Heart left ventricle (tissue), 16 donors: ENCODE results near the gene MYO1C. TPM values are rescaled to one million over a fixed set of nuclear protein-coding genes. Genes with fewer than 3 reads are reported as not detected.
"Not testable (repeated sequence)": the region's sequence is repeated elsewhere in the genome, so short reads cannot be mapped to it uniquely, and the experiment has no call there.

ENCODE experiments used
- ATAC-seq, 4 donors: fragments of 200-7000 bp; cut with Tn5 transposase; one replicate each; pipeline ENCODE4 v1.9.1; 2020 to 2022; ENCODE audit warnings: moderate library complexity in 4 of 4, mild to moderate bottlenecking in 3 of 4, moderate number of reproducible peaks in 1 of 4
- DNase-seq, 5 donors: peaks; one replicate each; pipeline ENCODE4 v3.0.0-alpha.2; 2020
- H3K27ac ChIP-seq, 12 donors: fragments of 200-600 bp; sonication (generic) in 4 of 12; one replicate each; pipeline versions ENCODE4 v1.5.0 to v1.8.0; 2016 to 2022; ENCODE audit warnings: mild to moderate bottlenecking in 2 of 12
- H3K27me3 ChIP-seq, 9 donors: fragments of 200-600 bp; sonication (generic) in 2 of 9; one replicate each; pipeline versions ENCODE4 v1.5.1 to v1.8.0; 2016 to 2022; ENCODE audit warnings: mild to moderate bottlenecking in 3 of 9
- H3K36me3 ChIP-seq, 9 donors: fragments of 200-600 bp; sonication (generic) in 2 of 9; one replicate each; pipeline versions ENCODE4 v1.5.0 to v1.8.0; 2018 to 2022; ENCODE audit warnings: mild to moderate bottlenecking in 2 of 9
- H3K4me1 ChIP-seq, 12 donors: fragments of 200-600 bp; sonication (generic) in 4 of 12; one replicate each; pipeline versions ENCODE4 v1.5.0 to v1.8.0; 2016 to 2022; ENCODE audit warnings: mild to moderate bottlenecking in 3 of 12
- H3K4me3 ChIP-seq, 12 donors: fragments of 200-600 bp; sonication (generic) in 4 of 12; one replicate each; pipeline versions ENCODE4 v1.5.0 to v1.8.0; 2017 to 2022; ENCODE audit warnings: mild to moderate bottlenecking in 9 of 12, moderate library complexity in 4 of 12
- H3K9me3 ChIP-seq, 12 donors: fragments of 200-600 bp; sonication (generic) in 4 of 12; one replicate each; pipeline versions ENCODE4 v1.5.0 to v1.8.0; 2016 to 2022; ENCODE audit warnings: mild to moderate bottlenecking in 1 of 12
- POLR2A ChIP-seq, 2 donors: fragments of 450-650 bp; IDR thresholded peaks; one replicate each; pipeline ENCODE4 v1.6.1; 2017; ENCODE audit warnings: antibody characterized with exemption in 2 of 2, mild to moderate bottlenecking in 2 of 2, moderate library complexity in 2 of 2
- WGBS, 4 donors: extraction: QIAGEN DNeasy Blood & Tissue Kit in 2 of 4; methylation state at CpG; one replicate each; pipeline versions ENCODE4 v1.1.5 to v1.1.7; 2013 to 2018; 5-methylcytosine and 5-hydroxymethylcytosine counted together
- intact Hi-C, 10 donors: fragments of 100-400 bp; cut with DNase I; formaldehyde crosslinking; loops; one replicate each; pipeline versions ENCODE4 v1.11.1 to v1.14.2; 2022
- polyA plus RNA-seq, 2 donors: library from polyadenylated mRNA; stranded (reverse); fragments of 200-250 nt; gene quantifications; one replicate each; pipeline ENCODE4 v1.2.3, GENCODE V29; 2013
- total RNA-seq, 9 donors: library from RNA; depleted of rRNA in 2 of 9; stranded (reverse); fragments of >200 nt in 2 of 9; fragmentation: NEBNext Ultra II Directional in 3 of 9; extraction: Animal tissue kit (Norgen Biotek cat#: 25700) in 3 of 9; gene quantifications; one replicate each; pipeline versions ENCODE4 v1.1.0 to v1.2.4, GENCODE V29; 2016 to 2023
- TF ChIP-seq, protein P1 (sequence below), 12 donors: fragments of 200-600 bp; sonication (generic) in 4 of 12; IDR thresholded peaks; one replicate each; pipeline versions ENCODE4 v1.5.0 to v1.8.0; 2018 to 2022; ENCODE audit warnings: antibody characterized with exemption in 12 of 12, mild to moderate bottlenecking in 5 of 12
- donor health status: ischemic (EF 13 %, LVEDD 7.1; RV severe dilation, severe dysfunction).
- donor health status: healthy with polysubstance abuse.
- donor health status: DM: no; HTN: yes; CAD: no.
- donor health status: DM: no; HTN: no; CAD: no.
- donor health status: ischemic (EF 25% LVEDD 6.9; RV normal size, moderate dysfunction).
- donor health status: ischemic (EF 25% LVEDD 5.7; RV mildly dilated, moderate dysfunction).
- donor health status: healthy.
- donor health status: DM: yes; HTN: yes; CAD: no.
- donor health status: ischemic (EF 35%, LVEDD 5.7; RV mildly dilated, moderate dysfunction).
- donor health status: nonischemic (EF 11% LVEDD 7.7; RV severe dilation, severe dysfunction).
- donor health status: DM: yes; HTN: yes; CAD: no.
- donor health status: PGD.
- donor health status: ischemic (EF 29% LVEDD 5.4; RV normal size, mild dysfunction).
- donor health status: nonischemic (EF 23%, LVEDD 6.1; RV moderate dilation, normal function).

MYO1C gene
- total and polyA plus RNA-seq, 11 donors: 89.6 to 259 (median 174) TPM

DNA sequence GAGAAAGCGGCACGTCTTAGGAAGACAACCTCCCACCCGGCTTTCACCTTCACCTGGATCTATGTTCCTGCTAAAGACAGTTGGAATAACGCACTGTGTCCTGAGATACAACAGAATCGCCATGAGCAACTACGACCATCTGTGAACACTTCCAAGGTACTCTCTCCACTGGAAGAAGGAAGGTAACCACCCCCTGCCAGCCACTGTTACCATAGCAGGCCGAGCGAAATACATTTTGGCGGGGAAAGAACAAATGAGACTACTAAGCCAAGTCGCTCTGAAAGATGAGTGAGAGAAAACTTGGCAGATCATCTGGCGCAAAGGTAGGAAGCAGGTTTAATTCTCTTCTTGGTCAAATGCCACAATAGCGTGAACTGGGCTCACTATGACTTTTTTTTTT lies 46.3 kb downstream of the MYO1C start:
- ATAC-seq: no peak
- intact Hi-C loops: loop anchor here in 3 of 10 donors (5.0 kb wide), 2 partner anchors 44 to 74 kb away; partner anchors contain the start of gene YWHAE (in 2 of the 3)
- 89 to 94% (median 92%) methylated on average over 12 of the region's 12 CpGs for WGBS, 4 donors
- H3K27ac ChIP-seq: peak overlapping the region in 7 of 12 donors; percentile 27 to 82 (median 72)
- H3K9me3 ChIP-seq: no peaks in the 10 kb centered on the region
- no peak for DNase-seq
- H3K36me3 ChIP-seq: peaks cover 0 to 31% (median 0%) of the 10 kb centered on the region in 9 donors
- TF ChIP-seq, protein P1, sequence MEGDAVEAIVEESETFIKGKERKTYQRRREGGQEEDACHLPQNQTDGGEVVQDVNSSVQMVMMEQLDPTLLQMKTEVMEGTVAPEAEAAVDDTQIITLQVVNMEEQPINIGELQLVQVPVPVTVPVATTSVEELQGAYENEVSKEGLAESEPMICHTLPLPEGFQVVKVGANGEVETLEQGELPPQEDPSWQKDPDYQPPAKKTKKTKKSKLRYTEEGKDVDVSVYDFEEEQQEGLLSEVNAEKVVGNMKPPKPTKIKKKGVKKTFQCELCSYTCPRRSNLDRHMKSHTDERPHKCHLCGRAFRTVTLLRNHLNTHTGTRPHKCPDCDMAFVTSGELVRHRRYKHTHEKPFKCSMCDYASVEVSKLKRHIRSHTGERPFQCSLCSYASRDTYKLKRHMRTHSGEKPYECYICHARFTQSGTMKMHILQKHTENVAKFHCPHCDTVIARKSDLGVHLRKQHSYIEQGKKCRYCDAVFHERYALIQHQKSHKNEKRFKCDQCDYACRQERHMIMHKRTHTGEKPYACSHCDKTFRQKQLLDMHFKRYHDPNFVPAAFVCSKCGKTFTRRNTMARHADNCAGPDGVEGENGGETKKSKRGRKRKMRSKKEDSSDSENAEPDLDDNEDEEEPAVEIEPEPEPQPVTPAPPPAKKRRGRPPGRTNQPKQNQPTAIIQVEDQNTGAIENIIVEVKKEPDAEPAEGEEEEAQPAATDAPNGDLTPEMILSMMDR (IDR thresholded peaks at IDR 0.05): no peak
- TF ChIP-seq POLR2A (IDR thresholded peaks at IDR 0.05): no peak
- no peaks in the 10 kb centered on the region for H3K27me3 ChIP-seq
- peaks cover 0 to 54% (median 37%) of the 10 kb centered on the region in 12 donors for H3K4me1 ChIP-seq
- H3K4me3 ChIP-seq: no peak overlapping the region

DNA sequence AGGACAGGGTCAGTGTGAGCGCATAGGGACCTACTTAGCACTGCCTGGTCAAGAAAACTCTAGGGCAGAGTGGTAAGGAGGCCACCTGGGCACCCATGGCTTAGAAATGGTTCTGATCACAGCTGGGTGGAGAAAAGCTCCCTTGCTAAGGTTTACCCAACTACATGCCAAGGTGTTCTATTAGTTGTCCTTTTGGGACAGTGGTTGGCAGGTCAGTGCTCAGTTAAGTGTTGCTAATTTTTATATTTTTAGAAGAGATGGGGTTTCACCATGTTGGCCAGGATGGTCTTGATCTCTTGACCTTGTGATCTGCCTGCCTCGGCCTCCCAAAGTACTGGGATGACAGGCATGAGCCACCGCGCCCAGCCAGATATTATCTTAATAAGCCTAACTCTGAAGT lies 46.8 kb downstream of the MYO1C start:
- peaks cover 0 to 36% (median 0%) of the 10 kb centered on the region in 9 donors for H3K36me3 ChIP-seq
- not testable (repeated sequence) for H3K4me3 ChIP-seq, H3K9me3 ChIP-seq, DNase-seq, H3K27me3 ChIP-seq
- intact Hi-C loops: loop anchor here in 3 of 10 donors (5.0 kb wide), 2 partner anchors 43 to 73 kb away; partner anchors contain the start of gene YWHAE (in 2 of the 3)
- 66 to 95% (median 90%) methylated on average over 4 of the region's 4 CpGs for WGBS, 4 donors
- peak in 1 of 4 donors; percentile 27 for ATAC-seq
- peak overlapping the region in 1 of 12 donors; percentile 28 for H3K27ac ChIP-seq
- H3K4me1 ChIP-seq: peaks cover 0 to 52% (median 36%) of the 10 kb centered on the region in 12 donors

DNA sequence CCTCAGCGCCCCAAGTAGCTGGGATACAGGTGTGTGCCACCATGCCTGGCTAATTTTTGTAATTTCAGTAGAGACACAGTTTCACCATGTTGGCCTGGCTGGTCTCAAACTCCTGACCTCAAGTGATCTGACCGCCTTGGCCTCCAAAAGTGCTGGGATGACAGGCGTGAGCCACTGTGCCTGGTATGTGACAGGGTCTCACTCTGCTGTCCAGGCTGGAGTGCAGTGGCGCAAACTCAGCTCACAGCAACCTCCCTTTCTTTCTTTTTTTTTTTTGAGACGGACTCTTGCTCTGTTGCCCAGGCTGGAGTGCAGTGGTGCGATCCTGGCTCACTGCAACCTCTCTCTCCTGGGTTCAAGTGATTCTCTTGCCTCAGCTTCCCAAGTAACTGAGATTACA lies 49.8 kb downstream of the MYO1C start:
- ATAC-seq, H3K27ac ChIP-seq, intact Hi-C loops, H3K27me3 ChIP-seq, H3K9me3 ChIP-seq, H3K4me3 ChIP-seq: not testable (repeated sequence)
- Histone ChIP-seq H3K4me1 (peaks cover 1 to 43% (median 25%) of the 10 kb centered on the region in 12 donors), H3K36me3 (peaks cover 0 to 31% (median 0%) of the 10 kb centered on the region in 9 donors)
- peak in 1 of 5 donors; percentile 9 for DNase-seq
- 93 to 99% (median 96%) methylated on average over 6 of the region's 6 CpGs for WGBS, 4 donors

DNA sequence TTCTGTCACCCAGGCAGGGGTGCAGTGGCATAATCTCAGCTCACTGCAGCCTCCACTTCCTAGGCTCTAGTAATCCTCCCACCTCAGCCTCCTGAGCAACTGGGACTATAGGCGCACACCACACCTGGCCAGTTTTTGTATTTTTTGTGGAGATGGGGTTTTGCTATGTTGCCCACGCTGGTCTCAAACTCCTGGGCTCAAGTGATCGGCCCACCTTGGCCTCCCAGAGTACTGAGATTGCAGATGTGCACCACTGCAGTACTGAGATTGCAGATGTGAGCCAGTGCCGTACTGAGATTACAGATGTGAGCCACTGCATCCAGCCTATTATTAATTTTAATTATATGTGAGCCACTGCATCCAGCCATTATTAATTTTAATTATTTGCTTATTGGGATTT lies 50.3 kb downstream of the MYO1C start:
- intact Hi-C loops: no loop called here
- H3K36me3 ChIP-seq: peaks cover 0 to 35% (median 1%) of the 10 kb centered on the region in 9 donors
- no peak for DNase-seq
- H3K4me1 ChIP-seq: peaks cover 0 to 37% (median 20%) of the 10 kb centered on the region in 12 donors
- WGBS, 4 donors: 96 to 98% (median 97%) methylated on average over 4 of the region's 4 CpGs
- no peaks in the 10 kb centered on the region for H3K9me3 ChIP-seq
- ATAC-seq: no peak
- H3K27ac ChIP-seq: no peak overlapping the region
- no peaks in the 10 kb centered on the region for H3K27me3 ChIP-seq
- H3K4me3 ChIP-seq: no peak overlapping the region
- no peak for TF ChIP-seq POLR2A (IDR thresholded peaks at IDR 0.05)

DNA sequence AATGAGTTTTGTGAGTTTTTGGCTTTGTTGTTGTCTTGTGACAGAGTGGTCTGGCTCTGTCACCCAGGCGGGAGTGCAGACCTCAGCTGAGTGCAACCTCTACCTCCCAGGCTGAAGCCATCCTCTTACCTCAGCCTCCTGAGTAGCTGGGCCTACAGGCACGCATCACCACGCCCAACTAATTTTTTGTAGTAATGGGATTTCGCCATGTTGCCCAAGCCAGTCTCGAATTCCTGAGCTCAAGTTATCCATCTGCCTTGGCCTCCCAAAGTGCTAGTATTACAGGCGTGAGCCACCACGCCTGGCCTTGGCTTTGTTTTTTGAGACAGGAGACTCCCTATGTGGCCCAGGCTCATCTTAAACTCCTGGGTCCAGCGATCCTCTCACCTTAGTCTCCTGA lies 51.6 kb downstream of the MYO1C start:
- peaks cover 0 to 42% (median 14%) of the 10 kb centered on the region in 9 donors for H3K36me3 ChIP-seq
- TF ChIP-seq, protein P1 (IDR thresholded peaks at IDR 0.05): no peak
- H3K27me3 ChIP-seq: no peaks in the 10 kb centered on the region
- no peak for ATAC-seq
- H3K9me3 ChIP-seq: no peaks in the 10 kb centered on the region
- no peak overlapping the region for H3K27ac ChIP-seq
- DNase-seq: peak in 1 of 5 donors; percentile 8
- peaks cover 0 to 30% (median 12%) of the 10 kb centered on the region in 12 donors for H3K4me1 ChIP-seq
- intact Hi-C loops: no loop called here
- H3K4me3 ChIP-seq: no peak overlapping the region
- 94 to 98% (median 96%) methylated on average over 6 to 8 of the region's 8 CpGs for WGBS, 4 donors
